NCI-H345 treated with DMSO at 0.1 percent for 48 hours (cell line): ENCODE measurements around the gene FOXP3.

Experiments used
- DNase-seq: peaks from one replicate; lab custom pipeline; 2025; ENCODE audit not compliant: unreplicated experiment; lab: John Stamatoyannopoulos, UW

FOXP3 gene

DNA sequence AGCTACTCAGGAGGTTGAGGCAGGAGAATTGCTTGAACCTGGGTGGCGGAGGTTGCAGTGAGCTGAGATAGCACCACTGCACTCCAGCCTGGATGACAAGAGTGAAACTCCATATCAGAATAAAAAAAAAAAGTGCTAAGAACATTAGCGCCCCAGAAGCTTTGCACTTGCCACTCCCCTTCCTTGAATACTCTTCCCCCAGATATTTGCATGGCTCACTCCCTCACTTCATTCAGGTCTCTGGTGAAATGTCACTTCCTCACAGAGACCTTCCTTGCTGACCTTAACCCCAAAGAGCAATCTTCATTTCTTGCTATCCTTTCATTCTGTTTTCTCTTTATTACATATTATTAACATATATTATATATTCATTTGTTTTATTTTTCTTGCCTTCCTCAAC lies 42.6 kb downstream of the FOXP3 start:
- DNase-seq, result no peak

DNA sequence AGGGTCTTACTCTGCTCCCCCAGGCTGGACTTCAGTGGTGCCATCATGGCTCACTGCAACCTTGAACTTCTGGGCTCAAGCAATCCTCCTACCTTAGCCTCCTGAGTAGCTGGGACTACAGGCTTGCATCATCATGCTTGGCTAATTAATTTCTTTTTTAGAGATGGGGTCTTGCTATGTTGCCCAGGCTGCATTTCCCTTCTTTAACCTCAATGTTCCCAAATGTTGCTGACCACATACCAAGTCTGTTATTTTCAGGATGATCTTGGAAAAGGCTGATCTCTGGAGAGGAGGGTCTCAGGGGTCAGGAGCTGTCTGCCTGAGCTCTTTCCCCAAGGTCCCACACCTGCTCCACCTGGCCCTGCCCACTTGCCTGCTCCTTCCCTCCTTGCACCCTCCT lies 44.4 kb downstream of the FOXP3 start:
- DNase-seq, result no peak

- no peak for DNase-seq
These were observed 49.4 kb downstream of the FOXP3 start for GRCh38 chrX:49214996-49215526.

DNA sequence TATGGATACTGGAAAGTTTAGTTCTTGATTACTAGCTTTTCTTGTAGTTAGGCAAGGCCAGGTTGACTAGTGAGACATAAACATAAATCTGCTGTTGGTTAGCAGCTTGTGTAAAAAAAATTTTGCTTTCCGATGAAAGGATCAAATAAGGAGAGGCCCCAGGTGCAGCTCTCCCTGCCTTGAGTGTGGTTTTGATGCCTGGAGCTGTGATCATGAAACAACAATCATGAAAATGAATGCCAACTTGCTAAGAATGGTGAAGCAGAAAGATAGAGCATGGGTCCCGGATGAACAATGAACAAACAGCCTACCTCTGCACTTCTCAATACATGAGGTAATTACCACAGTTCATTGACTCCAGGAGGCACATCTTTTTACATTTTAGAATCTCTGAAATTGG lies 50.1 kb downstream of the FOXP3 start:
- no peak for DNase-seq

GRCh38 chrX:49212861-49213260 lies 51.6 kb downstream of the FOXP3 start:
- no peak for DNase-seq

- no peak for DNase-seq
These were observed 52.3 kb downstream of the FOXP3 start for GRCh38 chrX:49212209-49212608.

DNA sequence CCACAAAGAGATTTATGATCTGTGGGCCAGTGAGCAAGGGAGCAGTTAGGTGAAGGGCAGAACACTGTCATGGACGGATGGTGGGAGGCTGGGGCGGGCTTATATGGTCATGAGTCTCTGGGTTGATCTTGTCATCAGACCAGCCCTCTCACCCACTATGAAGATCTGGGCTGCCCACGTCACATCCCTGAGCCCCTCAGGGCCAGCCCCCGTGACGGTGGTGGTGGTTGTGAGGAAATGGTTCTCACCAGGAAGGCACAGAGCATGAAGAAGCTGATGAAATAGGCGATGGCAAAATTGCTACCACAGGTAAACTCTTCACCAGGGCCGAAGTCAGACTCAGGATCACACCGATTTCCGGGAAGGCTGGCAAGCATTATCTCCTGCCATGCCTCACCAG lies 53.4 kb downstream of the FOXP3 start:
- no peak for DNase-seq

GRCh38 chrX:49210406-49210805 lies 54.1 kb downstream of the FOXP3 start:
- DNase-seq, result no peak

DNA sequence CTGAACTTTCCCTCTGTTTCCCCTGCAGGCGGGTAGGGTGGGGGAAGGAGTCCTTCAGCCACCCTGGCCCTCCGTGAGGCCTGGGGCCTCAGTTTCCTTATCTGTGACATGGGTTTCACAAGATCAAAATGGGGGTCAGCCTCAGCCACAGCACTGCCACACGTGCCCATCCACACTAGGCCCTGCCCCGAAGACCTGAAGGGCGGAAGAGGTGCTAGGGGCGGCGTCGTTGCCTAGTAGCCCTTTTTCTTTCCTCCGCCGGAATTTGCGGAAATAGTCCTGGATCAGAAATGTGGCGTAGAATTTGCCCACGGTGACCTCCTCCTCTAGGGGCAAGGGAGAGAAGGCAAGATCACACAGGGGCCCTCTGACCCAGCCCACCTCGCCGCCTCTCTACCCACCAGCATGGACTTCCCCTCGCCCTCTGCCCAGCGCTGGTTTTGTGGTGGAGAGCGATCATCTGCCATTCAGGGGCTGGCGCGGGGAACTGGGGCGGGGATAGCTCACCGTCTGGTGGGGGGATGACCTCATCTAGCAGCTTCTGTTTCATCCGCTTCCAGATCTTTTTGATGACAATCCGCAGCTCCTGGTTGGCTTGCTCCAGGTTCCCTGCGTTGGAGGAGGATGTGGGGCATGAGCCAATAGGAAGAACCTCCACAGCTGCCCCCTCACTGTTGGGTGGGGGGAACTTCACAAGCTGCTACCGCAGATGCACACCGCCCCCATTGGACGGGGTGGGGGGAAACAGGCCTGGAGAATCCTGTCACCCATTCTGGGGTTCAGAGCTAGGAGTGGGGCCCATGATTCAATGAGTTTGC lies 54.9 kb downstream of the FOXP3 start:
- no peak for DNase-seq

GRCh38 chrX:49208399-49208798 lies 56.1 kb downstream of the FOXP3 start:
- no peak for DNase-seq

- DNase-seq, result no peak
These were observed 58.0 kb downstream of the FOXP3 start for GRCh38 chrX:49206543-49206942.

- DNase-seq, result no peak
These were observed 59.1 kb downstream of the FOXP3 start for GRCh38 chrX:49205443-49205842.

DNA sequence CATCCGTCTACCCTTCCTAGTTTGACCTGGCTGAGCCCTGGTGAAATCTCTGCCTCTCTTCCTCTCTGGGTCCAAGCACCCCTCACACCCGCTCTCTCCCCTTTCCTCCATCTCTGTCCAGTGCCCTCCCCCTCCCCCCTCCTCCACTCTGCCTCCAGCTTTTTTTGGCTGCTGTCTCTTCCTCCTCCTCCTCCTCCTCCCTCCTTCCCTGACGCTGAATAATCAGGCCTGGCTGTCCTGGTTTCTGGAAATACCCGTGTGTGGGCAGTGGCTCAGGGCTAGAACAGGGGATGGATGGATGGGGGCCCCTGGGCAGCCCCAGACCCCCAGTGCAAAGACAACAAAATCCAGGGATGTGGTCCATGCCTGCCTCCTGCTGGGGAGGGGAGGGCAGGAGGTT lies 59.8 kb downstream of the FOXP3 start:
- DNase-seq, result no peak

DNA sequence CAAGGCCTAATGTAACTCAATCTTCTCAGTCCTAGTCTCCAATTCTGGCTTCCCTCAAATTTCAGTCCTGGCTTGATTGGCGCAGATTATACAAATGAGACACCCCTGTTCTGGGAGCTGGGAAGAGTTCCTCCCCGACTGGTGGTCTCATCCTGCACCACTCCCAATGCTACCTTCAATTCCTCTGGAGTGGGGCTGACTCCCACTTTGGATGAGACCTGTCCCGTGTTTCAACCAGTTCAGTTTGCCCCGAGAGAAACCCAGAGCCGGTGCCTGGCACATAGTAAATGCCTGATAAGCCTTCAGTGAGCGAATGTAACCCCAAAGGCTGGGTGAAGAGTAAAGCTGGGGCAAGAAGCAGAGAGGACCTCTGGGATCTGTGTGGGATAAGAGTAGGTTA lies 60.5 kb downstream of the FOXP3 start:
- no peak for DNase-seq

DNA sequence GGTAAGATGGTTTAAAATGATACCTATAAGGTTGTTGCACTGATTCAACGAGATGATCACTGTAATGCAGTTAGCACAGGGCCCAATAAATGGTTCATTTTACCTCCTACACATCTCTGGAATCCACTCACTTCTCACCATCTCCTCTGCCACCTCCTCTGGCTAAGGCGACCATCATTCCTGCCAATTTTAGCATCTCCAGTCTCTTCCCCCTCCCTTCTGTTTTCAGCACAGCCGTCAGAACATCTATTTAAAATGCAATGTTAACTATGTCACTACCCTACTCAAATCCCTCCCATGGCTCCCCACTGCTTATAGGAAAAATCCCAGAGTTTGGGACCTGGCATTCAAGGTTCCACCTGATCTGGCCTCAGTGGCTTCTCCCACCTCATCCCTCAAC lies 61.0 kb downstream of the FOXP3 start:
- no peak for DNase-seq

DNA sequence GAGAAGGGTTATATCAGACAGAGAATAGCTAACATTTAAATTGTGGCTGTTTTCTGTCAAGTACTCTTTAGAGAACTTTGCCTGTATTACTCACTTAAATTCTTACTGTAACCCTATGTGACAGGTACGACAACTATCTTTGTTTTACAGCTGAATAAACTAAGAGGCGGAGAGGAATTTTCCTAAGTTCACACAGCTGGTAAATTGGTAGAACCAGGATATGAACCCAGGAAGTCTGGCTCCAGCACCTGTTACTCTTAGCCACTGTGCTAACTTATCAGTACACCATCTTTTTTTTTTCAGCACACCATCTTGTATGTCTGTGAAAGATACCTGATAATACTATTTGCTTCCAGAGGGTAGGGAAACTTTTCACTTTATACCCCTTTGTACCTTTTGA lies 62.5 kb downstream of the FOXP3 start:
- DNase-seq, result no peak
